Lower leg skin (tissue), 4 donors: ENCODE results near the gene DDX51. TPM values are rescaled to one million over a fixed set of nuclear protein-coding genes. Genes with fewer than 3 reads are reported as not detected.

Source experiments
- DNase-seq, 2 donors: peaks; one replicate each; pipeline ENCODE4 v3.0.0-alpha.2; 2019; ENCODE audit warnings: low spot score in 2 of 2
- H3K4me3 ChIP-seq: fragments of 200-600 bp; sonication (generic); 2 replicates; pipeline ENCODE4 v1.5.1; 2017; ENCODE audit warnings: mild to moderate bottlenecking, low read depth; ENCODE audit not compliant: poor library complexity, severe bottlenecking
- POLR2A ChIP-seq, 2 donors: fragments of 450-650 bp; IDR thresholded peaks; one replicate each; pipeline ENCODE4 v1.6.1; 2016 to 2017; ENCODE audit warnings: antibody characterized with exemption in 2 of 2, mild to moderate bottlenecking in 1 of 2, moderate library complexity in 1 of 2
- WGBS, 2 donors: methylation state at CpG; one replicate each; pipeline ENCODE4 v1.1.5; 2018; 5-methylcytosine and 5-hydroxymethylcytosine counted together
- intact Hi-C: fragments of 100-400 bp; cut with DNase I; formaldehyde crosslinking; loops from one replicate; pipeline ENCODE4 v1.15.0; 2023; ENCODE audit warnings: low total_unique reads
- total RNA-seq, 4 donors: library from RNA; depleted of rRNA; stranded (reverse); fragments of >200 nt; gene quantifications; one replicate each; pipeline ENCODE4 v1.1.0, GENCODE V29; 2016
- TF ChIP-seq, protein P1 (sequence below), 3 donors: fragments of 450-650 bp; IDR thresholded peaks; one replicate each; pipeline ENCODE4 v1.5.1; 2016; ENCODE audit warnings: antibody characterized with exemption in 3 of 3, mild to moderate bottlenecking in 3 of 3, moderate library complexity in 2 of 3

Gene DDX51
- total RNA-seq, 4 donors from 2014 or later = 11.1 to 31.8 (median 19.2) TPM

DNA sequence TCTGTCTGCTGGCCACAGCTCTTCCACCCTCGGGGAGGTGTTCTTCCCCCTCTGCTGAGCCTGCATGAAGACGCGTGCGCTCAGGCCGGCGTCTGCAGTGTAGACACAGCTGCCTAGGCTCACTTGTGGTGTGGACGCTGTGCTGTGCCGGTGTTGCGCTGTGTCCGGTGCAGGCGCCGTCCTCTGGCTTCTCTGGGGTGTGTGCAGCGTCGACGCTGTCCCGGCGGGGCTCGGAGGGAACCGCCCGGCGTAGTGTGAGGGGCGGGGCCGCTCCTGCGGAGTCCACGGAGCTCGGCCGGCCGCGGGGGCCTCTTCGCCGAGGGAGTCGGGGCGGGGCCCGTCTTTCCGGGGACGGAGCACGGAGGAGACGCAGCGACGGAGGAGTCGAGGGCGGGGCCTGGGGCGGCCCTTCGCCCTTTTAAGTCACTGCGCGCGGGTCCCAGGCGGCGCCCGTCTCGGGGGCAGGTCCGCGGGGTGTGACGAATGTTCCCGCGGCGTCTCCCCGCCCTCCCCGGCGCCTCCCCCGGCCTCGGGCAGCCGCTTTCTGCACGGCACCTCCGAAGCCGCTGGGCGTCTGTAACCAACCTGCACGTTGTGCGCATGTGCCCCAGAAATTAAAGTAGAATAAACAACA lies 45.4 kb upstream of the DDX51 start:
- intact Hi-C loops = no loop called here
- WGBS, 2 donors = 0 to 2% methylated on average over 40 to 50 of the region's 69 CpGs
- no peak for TF ChIP-seq POLR2A (IDR thresholded peaks at IDR 0.05)
- TF ChIP-seq, protein P1, sequence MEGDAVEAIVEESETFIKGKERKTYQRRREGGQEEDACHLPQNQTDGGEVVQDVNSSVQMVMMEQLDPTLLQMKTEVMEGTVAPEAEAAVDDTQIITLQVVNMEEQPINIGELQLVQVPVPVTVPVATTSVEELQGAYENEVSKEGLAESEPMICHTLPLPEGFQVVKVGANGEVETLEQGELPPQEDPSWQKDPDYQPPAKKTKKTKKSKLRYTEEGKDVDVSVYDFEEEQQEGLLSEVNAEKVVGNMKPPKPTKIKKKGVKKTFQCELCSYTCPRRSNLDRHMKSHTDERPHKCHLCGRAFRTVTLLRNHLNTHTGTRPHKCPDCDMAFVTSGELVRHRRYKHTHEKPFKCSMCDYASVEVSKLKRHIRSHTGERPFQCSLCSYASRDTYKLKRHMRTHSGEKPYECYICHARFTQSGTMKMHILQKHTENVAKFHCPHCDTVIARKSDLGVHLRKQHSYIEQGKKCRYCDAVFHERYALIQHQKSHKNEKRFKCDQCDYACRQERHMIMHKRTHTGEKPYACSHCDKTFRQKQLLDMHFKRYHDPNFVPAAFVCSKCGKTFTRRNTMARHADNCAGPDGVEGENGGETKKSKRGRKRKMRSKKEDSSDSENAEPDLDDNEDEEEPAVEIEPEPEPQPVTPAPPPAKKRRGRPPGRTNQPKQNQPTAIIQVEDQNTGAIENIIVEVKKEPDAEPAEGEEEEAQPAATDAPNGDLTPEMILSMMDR (IDR thresholded peaks at IDR 0.05) = no peak
- peak overlapping the region; percentile 24 for H3K4me3 ChIP-seq
- peak; percentile 83 to 97 for DNase-seq

GRCh38 chr12:132188916-132189325 lies 44.8 kb upstream of the DDX51 start:
- TF ChIP-seq, protein P1 (IDR thresholded peaks at IDR 0.05) = no peak
- TF ChIP-seq POLR2A (IDR thresholded peaks at IDR 0.05) = no peak
- no peak overlapping the region for H3K4me3 ChIP-seq
- 14 to 20% methylated on average over 20 of the region's 20 CpGs for WGBS, 2 donors
- no peak for DNase-seq
- intact Hi-C loops = no loop called here

GRCh38 chr12:132188451-132188901 lies 44.4 kb upstream of the DDX51 start:
- no peak overlapping the region for H3K4me3 ChIP-seq
- TF ChIP-seq, protein P1 (IDR thresholded peaks at IDR 0.05) = no peak
- TF ChIP-seq POLR2A (IDR thresholded peaks at IDR 0.05) = no peak
- no peak for DNase-seq
- WGBS, 2 donors = 86 to 88% methylated on average over 15 to 21 of the region's 21 CpGs
- intact Hi-C loops = no loop called here

- WGBS, 2 donors = 90 to 91% methylated on average over 26 to 31 of the region's 35 CpGs
- intact Hi-C loops = no loop called here
- TF ChIP-seq, protein P1 (IDR thresholded peaks at IDR 0.05) = no peak
- TF ChIP-seq POLR2A (IDR thresholded peaks at IDR 0.05) = no peak
- DNase-seq = no peak
- H3K4me3 ChIP-seq = no peak overlapping the region
Measured at GRCh38 chr12:132187646-132188450, 43.7 kb upstream of the DDX51 start.

DNA sequence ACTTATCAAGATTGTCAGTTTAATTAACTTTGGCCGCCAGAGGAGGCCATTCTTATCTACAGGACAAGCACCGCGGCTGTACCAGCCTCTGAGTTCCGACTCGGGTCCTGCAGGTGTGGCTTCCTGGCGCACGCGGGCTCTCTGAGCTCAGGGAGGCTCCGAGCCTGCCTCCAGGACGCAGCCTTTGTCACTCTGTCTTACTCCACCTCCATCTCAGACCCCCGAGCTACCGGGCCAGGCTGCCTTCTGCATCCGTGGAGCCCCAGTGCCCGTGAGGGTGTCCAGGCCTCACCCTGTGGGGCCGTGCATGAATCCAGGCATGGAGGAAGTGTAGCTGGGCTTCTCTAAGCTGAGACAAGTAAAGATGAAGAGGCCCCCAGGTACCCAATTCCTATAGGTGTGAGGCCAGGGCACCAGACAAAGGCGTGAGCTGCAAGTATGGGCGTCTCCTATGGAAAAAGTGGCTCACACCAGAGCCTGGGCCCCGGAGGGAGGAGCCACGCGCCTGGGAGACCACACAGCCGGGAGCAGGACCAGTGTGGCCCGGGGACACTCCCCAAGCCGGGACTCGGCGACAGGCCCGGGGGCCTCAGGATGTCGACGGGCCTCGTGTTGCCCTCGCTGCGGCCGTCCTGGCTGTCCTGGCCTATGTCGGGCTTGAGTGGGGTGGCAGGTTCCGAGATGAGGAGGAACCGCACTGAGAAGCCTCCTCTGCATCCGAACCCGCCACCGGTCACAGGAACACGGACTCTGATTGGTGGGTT lies 42.9 kb upstream of the DDX51 start:
- no peak for DNase-seq
- no peak overlapping the region for H3K4me3 ChIP-seq
- TF ChIP-seq, protein P1 (IDR thresholded peaks at IDR 0.05) = no peak
- TF ChIP-seq POLR2A (IDR thresholded peaks at IDR 0.05) = no peak
- intact Hi-C loops = no loop called here
- WGBS, 2 donors = 83 to 90% methylated on average over 26 to 39 of the region's 39 CpGs
